Transverse colon (tissue), 4 donors: ENCODE measurements around the gene RNF130.

Source experiments
- EP300 ChIP-seq: sonication (generic); formaldehyde crosslinking; IDR thresholded peaks from one replicate; pipeline ENCODE4 v1.6.1; 2017; ENCODE audit warnings: antibody characterized with exemption, low read depth
- POLR2A ChIP-seq: fragments of 450-650 bp; IDR thresholded peaks from one replicate; pipeline ENCODE4 v1.6.1; 2016; ENCODE audit warnings: antibody characterized with exemption, mild to moderate bottlenecking, moderate library complexity
- POLR2AphosphoS5 ChIP-seq, 3 donors: sonication (generic); formaldehyde crosslinking; IDR thresholded peaks; one replicate each; pipeline ENCODE4 v1.6.1; 2016; ENCODE audit warnings: antibody characterized with exemption in 3 of 3
- TF ChIP-seq, protein P1 (sequence below), 5 experiments: fragments of 200-600 bp in 3 of 5; fragments of 450-650 bp in 2 of 5; sonication (generic) in 3 of 5; IDR thresholded peaks; 1 replicate in 2 of 5; 2 replicates in 3 of 5; pipeline ENCODE4 v1.5.1; 2016 to 2017; ENCODE audit warnings: antibody characterized with exemption in 5 of 5, inconsistent platforms in 3 of 5, mild to moderate bottlenecking in 2 of 5, moderate library complexity in 1 of 5

DNA sequence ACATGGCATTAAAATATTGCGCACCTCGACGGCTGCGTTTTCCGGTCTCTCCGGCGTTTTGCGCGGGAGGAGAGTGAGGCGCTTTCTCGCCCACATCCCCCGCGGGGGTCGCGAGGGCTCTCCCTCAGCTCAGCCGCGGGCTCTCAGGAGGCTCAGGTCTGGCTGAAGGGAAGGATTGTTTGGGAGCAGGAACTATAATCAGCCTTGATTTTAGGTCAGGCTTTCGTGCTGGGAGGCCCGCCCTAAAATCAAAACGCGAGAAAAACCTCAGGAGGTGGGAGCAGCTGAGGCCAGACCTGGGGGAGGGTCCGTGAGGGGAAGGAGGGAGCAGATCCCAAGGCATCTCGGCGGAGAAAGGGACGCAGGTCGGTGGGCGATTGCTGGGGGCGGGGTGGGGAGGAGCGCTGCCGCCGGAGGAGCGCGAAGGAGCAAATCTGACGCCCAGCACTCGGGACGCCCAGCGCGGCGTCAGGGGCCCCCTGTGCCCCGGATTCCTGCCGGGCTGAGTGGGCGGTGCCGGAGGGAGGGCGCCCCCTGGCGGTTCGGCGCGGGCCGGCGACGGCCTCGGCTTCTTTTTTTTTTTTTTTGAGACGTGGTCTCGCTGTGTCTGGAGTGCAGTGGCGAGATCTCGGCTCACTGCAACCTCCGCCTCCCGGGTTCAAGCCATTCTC is 18.7 kb upstream of the RNF130 start:
- TF ChIP-seq, protein P1, sequence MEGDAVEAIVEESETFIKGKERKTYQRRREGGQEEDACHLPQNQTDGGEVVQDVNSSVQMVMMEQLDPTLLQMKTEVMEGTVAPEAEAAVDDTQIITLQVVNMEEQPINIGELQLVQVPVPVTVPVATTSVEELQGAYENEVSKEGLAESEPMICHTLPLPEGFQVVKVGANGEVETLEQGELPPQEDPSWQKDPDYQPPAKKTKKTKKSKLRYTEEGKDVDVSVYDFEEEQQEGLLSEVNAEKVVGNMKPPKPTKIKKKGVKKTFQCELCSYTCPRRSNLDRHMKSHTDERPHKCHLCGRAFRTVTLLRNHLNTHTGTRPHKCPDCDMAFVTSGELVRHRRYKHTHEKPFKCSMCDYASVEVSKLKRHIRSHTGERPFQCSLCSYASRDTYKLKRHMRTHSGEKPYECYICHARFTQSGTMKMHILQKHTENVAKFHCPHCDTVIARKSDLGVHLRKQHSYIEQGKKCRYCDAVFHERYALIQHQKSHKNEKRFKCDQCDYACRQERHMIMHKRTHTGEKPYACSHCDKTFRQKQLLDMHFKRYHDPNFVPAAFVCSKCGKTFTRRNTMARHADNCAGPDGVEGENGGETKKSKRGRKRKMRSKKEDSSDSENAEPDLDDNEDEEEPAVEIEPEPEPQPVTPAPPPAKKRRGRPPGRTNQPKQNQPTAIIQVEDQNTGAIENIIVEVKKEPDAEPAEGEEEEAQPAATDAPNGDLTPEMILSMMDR (IDR thresholded peaks at IDR 0.05) = peak; percentile 77 to 96 (median 86)
- TF ChIP-seq POLR2AphosphoS5 (IDR thresholded peaks at IDR 0.05) (peak in 1 of 3 donors; percentile 21), POLR2A (peak; percentile 16), EP300 (no peak)
